Colonic mucosa (tissue), 4 donors: ENCODE data around the gene RNF43. TPM values are rescaled to one million over a fixed set of nuclear protein-coding genes. Genes with fewer than 3 reads are reported as not detected.

ENCODE experiments used
- DNase-seq: peaks from one replicate; pipeline ENCODE4 v3.0.0-alpha.2; 2020
- H3K27ac ChIP-seq: fragments of 200-600 bp; one replicate; pipeline ENCODE4 v1.8.0; 2021
- H3K27me3 ChIP-seq: fragments of 200-600 bp; one replicate; pipeline ENCODE4 v1.8.0; 2021
- H3K36me3 ChIP-seq: fragments of 200-600 bp; one replicate; pipeline ENCODE4 v1.8.0; 2021
- H3K4me1 ChIP-seq: fragments of 200-600 bp; one replicate; pipeline ENCODE4 v1.8.0; 2021; ENCODE audit warnings: mild to moderate bottlenecking
- H3K4me3 ChIP-seq: fragments of 200-600 bp; one replicate; pipeline ENCODE4 v1.8.0; 2021
- H3K9ac ChIP-seq, 2 donors: one replicate each; pipeline ENCODE4 v1.7.0; 2013; ENCODE audit warnings: control low read depth in 2 of 2, low read depth in 2 of 2, low read length in 2 of 2
- H3K9me3 ChIP-seq: fragments of 200-600 bp; one replicate; pipeline ENCODE4 v1.8.0; 2021
- CTCF ChIP-seq: fragments of 200-600 bp; IDR thresholded peaks from one replicate; pipeline ENCODE4 v1.8.0; 2022; ENCODE audit warnings: antibody characterized with exemption, mild to moderate bottlenecking
- intact Hi-C: fragments of 100-400 bp; cut with DNase I; formaldehyde crosslinking; loops from one replicate; pipeline ENCODE4 v1.14.1; 2022
- total RNA-seq, 2 donors: library from RNA; stranded (reverse); fragmentation: NEBNext Ultra II Directional in 1 of 2; extraction: Animal tissue kit (Norgen Biotek cat#: 25700) in 1 of 2; gene quantifications; one replicate each; pipeline ENCODE4 v1.2.1, GENCODE V29; 2021
- donor health status: healthy.
- donor health status: DM: no; HTN: no; CAD: no.
- donor health status: DM: no; HTN: no; CAD: no.

RNF43 gene
- total RNA-seq, 2 donors from 2014 or later, result 38.5 to 51.2 TPM

DNA sequence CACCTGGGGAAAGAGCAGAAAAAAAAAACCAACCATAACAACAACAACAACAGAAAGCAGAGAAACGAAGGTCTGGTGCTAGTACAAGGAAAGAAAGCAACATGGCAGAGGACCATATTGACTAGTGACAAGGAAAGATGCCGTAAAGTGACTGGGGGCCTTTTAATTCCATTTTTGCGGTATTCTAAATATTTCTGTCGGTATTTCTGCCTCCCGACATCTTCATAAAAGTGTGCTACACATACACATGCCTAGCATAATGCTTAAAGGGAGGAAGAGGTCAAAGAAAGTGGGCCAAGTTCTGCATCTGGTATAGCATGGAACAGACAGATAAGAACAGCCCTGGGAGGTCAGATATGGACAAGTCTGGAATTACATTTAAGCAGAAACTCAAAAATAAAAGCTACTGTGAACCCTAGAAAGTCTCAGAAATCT, 19.5 kb upstream of the RNF43 start:
- Histone ChIP-seq H3K4me3 (no peak overlapping the region), H3K27ac (no peak overlapping the region), H3K27me3 (no peaks in the 10 kb centered on the region), H3K9ac (no peak overlapping the region), H3K4me1 (no peaks in the 10 kb centered on the region), H3K9me3 (no peaks in the 10 kb centered on the region), H3K36me3 (no peaks in the 10 kb centered on the region)
- TF ChIP-seq CTCF, result no peak
- no peak for DNase-seq
- intact Hi-C loops, result no loop called here

DNA sequence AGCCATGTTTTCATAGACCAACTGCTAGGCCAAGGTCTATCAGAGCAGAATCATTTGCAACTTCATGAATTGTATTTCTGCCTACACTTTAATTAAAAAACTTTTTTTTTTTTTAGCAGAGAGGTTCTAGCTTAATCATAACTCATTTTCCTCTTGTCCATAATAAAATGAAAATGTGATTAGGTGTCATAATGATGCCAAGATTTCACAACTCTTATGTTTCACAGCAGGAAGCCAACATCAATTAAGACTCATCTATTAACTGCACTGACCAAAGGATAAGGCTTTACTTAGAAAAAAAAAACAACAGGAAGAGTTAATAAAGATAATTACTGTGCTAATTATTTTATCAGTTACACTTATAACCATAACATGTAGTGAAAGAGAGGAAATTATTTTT, 18.9 kb upstream of the RNF43 start:
- Histone ChIP-seq H3K27ac (no peak overlapping the region), H3K27me3 (no peaks in the 10 kb centered on the region), H3K4me1 (no peaks in the 10 kb centered on the region), H3K9ac (no peak overlapping the region), H3K9me3 (no peaks in the 10 kb centered on the region), H3K36me3 (no peaks in the 10 kb centered on the region), H3K4me3 (no peak overlapping the region)
- intact Hi-C loops, result no loop called here
- no peak for TF ChIP-seq CTCF
- no peak for DNase-seq

DNA sequence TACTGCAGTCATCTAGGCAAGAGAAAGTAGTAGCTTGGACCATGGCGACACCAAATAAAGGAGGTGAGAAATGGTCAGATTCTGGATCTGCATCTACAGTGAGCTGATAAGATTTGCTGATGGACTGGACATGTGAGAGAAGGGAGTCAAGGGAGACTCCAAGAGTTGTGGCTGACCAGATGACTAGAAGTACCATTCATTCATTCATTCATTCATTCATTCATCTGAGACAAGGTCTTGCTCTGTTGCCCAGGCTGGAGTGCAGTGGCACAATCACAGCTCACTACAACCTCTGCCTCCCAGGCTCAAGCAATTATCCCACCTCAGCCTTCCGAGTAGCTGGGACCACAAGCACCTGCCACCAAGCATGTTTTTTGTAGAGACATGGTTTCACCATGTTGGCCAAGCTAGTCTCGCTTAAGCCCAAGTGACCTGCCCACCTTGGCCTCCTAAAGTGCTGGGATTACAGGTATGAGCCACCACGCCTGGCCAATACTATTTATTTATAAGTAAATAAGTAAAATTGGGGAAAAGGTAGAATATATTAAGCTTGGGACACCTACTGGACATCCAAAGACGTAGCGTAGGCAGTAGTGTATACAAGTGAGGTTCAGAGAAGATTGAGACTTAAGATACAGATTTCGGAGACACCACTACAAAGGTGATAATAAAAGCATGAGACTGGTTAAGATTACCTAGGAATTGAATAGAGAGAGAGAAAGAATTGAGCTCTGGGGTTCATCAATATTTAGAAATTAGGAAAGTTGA, 15.7 kb upstream of the RNF43 start:
- H3K27ac ChIP-seq, result no peak overlapping the region
- no peaks in the 10 kb centered on the region for H3K4me1 ChIP-seq
- DNase-seq, result no peak
- H3K9ac ChIP-seq, result no peak overlapping the region
- H3K4me3 ChIP-seq, result no peak overlapping the region
- no peaks in the 10 kb centered on the region for H3K9me3 ChIP-seq
- H3K27me3 ChIP-seq, result no peaks in the 10 kb centered on the region
- TF ChIP-seq CTCF, result no peak
- no peaks in the 10 kb centered on the region for H3K36me3 ChIP-seq
- intact Hi-C loops, result no loop called here

DNA sequence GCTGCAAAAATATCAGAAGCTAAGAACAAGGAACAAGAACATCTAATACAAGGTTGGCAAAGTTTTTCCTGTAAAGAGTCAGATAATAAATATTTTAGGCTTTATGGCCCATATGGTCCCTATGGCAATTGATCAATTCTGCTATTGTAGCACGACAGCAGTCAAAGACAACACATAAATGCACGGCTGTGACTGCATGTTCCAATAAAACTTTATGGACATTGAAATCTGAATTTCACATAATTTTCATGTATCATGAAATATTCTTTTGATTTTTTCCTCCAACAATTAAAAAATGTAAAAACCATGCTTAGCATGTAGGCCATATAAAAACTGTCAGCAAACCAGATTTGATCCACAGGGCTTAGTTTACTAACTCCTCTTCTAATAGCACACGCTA, 10.5 kb upstream of the RNF43 start:
- Histone ChIP-seq H3K36me3 (no peaks in the 10 kb centered on the region), H3K9me3 (no peaks in the 10 kb centered on the region), H3K9ac (no peak overlapping the region), H3K27me3 (no peaks in the 10 kb centered on the region), H3K4me3 (no peak overlapping the region), H3K4me1 (no peaks in the 10 kb centered on the region), H3K27ac (no peak overlapping the region)
- TF ChIP-seq CTCF, result no peak
- no peak for DNase-seq
- intact Hi-C loops, result no loop called here

DNA sequence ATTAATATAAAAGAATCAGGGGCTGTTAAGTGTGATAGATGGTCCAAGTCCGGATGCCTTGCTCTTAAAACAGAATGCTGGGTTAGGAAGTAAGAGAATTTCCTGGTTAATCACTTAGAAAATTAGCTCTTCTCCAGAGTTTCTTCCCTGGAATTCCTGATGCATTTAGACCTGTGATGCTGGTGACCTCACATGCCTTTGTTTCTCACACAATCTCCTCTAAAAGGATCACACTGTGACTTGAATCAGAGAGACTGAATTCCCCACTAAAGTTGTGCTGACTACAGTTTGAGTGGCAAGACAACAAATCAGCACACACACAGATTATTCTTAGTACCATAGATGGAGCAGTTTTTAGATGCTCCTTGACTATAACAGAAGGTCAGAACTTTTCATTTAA, 4.4 kb upstream of the RNF43 start:
- no peaks in the 10 kb centered on the region for H3K27me3 ChIP-seq
- no peak for DNase-seq
- intact Hi-C loops, result no loop called here
- no peak overlapping the region for H3K4me3 ChIP-seq
- no peaks in the 10 kb centered on the region for H3K36me3 ChIP-seq
- H3K9ac ChIP-seq, result no peak overlapping the region
- TF ChIP-seq CTCF, result no peak
- no peak overlapping the region for H3K27ac ChIP-seq
- no peaks in the 10 kb centered on the region for H3K9me3 ChIP-seq
- peaks cover 3% of the 10 kb centered on the region for H3K4me1 ChIP-seq
